HG03521 (cell line): ENCODE data around the gene ERN2.

Experiments
- ATAC-seq: cut with Tn5 transposase; IDR thresholded peaks from one replicate; pipeline ENCODE4 v1.9.1; 2021; ENCODE audit warnings: mild to moderate bottlenecking, moderate library complexity; ENCODE audit not compliant: unreplicated experiment

Gene ERN2

GRCh38 chr16:23640931-23641765, 71.9 kb downstream of the ERN2 start, which contains the start of the genes DCTN5 and PALB2:
DCTN5 (plus strand) TSS chr16:23641466; CDS start chr16:23641543, 77 bp downstream.
PALB2 (minus strand) TSS chr16:23641310; CDS start chr16:23641157, 153 bp downstream.
- ATAC-seq = peak; percentile 94

GRCh38 chr16:23640615-23640930, 72.4 kb downstream of the ERN2 start:
- no peak for ATAC-seq
